Measurements from ENCODE around the gene NHLH1.

Gene NHLH1

DNA sequence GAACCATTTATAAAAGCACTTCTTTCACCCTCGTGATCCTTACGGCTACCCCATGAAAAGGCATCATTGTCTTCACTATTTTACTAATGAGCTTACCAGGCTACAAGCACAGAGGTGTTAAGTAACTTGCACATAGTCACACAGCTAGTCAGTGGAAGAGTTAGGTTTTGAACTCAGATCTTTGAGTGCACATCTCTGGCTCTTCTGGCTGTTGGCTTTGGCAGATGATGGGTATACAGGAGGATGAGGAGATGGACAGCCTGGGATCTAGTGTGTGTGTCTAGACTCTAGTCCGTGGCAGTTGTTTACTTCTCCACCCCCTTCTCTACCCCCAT lies 45.1 kb downstream of the NHLH1 start:
- TF ChIP-seq, protein P1, sequence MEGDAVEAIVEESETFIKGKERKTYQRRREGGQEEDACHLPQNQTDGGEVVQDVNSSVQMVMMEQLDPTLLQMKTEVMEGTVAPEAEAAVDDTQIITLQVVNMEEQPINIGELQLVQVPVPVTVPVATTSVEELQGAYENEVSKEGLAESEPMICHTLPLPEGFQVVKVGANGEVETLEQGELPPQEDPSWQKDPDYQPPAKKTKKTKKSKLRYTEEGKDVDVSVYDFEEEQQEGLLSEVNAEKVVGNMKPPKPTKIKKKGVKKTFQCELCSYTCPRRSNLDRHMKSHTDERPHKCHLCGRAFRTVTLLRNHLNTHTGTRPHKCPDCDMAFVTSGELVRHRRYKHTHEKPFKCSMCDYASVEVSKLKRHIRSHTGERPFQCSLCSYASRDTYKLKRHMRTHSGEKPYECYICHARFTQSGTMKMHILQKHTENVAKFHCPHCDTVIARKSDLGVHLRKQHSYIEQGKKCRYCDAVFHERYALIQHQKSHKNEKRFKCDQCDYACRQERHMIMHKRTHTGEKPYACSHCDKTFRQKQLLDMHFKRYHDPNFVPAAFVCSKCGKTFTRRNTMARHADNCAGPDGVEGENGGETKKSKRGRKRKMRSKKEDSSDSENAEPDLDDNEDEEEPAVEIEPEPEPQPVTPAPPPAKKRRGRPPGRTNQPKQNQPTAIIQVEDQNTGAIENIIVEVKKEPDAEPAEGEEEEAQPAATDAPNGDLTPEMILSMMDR (IDR thresholded peaks at IDR 0.05; ENCODE audit: low read depth, low read length), result no peak
- DNase-seq (ENCODE audit: extremely low read depth, low read depth), result no peak

GRCh38 chr1:160413716-160414115 lies 46.8 kb downstream of the NHLH1 start:
- no peak for DNase-seq (ENCODE audit: extremely low read depth, low read depth)

DNA sequence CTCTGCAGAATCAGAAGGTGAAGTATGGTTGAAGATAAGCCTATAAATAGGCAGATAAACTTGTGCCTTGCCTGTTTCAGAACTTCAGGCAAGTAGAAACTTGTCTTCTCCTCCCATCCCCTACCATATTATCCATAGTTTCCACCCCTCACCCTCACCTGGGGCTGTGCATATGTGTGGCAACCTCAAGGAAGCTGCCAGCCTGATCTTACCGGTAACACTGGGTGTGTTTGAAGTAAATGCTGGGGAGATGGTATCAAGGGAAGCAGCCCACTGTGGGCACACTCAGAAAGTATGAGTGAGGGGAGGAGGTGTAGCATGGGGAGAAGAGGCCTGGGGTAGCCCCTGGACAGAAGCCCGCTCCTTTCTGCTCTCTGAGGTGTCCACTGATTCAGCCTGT lies 48.0 kb downstream of the NHLH1 start:
- TF ChIP-seq, protein P1 (IDR thresholded peaks at IDR 0.05; ENCODE audit: low read depth, low read length), result no peak
- no peak for DNase-seq (ENCODE audit: extremely low read depth, low read depth)

More at GRCh38 chr1:160413716-160414115, 46.8 kb downstream of the NHLH1 start:
- TF ChIP-seq, protein P1 (IDR thresholded peaks at IDR 0.05; ENCODE audit: low read depth, low read length), result no peak

GRCh38 chr1:160415696-160416290 lies 48.9 kb downstream of the NHLH1 start:
- no peak for DNase-seq (ENCODE audit: extremely low read depth, low read depth)
- TF ChIP-seq, protein P1 (IDR thresholded peaks at IDR 0.05; ENCODE audit: low read depth, low read length), result no peak

DNA sequence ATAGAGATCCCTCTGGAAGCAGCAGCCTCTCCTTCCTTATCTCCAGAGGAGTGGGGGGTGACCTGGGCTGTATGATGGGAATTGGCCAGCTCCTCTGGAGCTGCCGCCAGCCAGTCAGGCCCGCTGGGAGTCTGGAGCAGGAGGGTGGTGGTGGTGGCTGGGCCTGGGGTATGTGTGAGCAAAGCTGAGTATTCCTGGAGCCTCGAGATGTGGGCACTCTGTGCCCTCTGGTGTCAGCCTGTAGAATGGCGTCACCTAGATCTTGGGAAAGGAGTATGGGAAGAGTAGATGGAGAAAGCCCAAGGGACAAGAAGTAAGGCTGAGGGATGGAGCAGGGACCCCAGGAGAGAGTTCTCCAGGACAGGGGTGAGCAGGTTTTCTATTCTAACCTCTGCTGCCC lies 49.5 kb downstream of the NHLH1 start:
- DNase-seq (ENCODE audit: extremely low read depth, low read depth), result no peak
- TF ChIP-seq, protein P1 (IDR thresholded peaks at IDR 0.05; ENCODE audit: low read depth, low read length), result peak; percentile 15

DNA sequence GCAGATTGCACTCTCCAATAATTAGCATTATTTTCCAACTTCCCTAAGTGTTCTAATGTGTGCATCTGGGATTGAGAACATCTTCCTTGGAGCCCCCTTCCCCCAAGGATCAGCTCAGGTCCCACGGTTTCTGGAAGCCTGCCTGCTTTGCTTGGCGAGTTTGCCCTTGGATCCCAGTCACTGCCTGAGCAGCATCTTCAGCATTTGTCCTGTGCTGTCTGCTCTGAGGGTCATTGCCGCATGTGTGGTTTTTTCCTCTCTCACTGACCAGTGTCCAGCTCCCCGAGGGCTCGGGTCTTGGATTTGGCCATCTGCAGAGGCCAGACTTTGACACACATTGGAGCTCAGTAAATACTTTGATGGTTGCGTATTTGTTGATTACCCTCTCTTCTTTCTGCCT lies 51.6 kb downstream of the NHLH1 start:
- DNase-seq (ENCODE audit: extremely low read depth, low read depth), result no peak
- TF ChIP-seq, protein P1 (IDR thresholded peaks at IDR 0.05; ENCODE audit: low read depth, low read length), result no peak

GRCh38 chr1:160419150-160419837 lies 52.4 kb downstream of the NHLH1 start:
- no peak for DNase-seq (ENCODE audit: extremely low read depth, low read depth)
- TF ChIP-seq, protein P1 (IDR thresholded peaks at IDR 0.05; ENCODE audit: low read depth, low read length), result no peak
